Neural cell (in vitro differentiated cells): ENCODE results near the gene SLAMF9.

ENCODE experiments used
- EZH2 ChIP-seq: fragments of 200-600, 300-800 bp; shearing (Covaris generic), sonication (generic); IDR thresholded peaks from 2 replicates; pipeline ENCODE4 v1.6.1; 2014; ENCODE audit warnings: antibody characterized with exemption, low read length, borderline replicate concordance, mild to moderate bottlenecking; ENCODE audit not compliant: insufficient read depth, poor library complexity, severe bottlenecking
- POLR2AphosphoS5 ChIP-seq: IDR thresholded peaks from 2 replicates; pipeline ENCODE4 v1.6.1; 2012
- SMC3 ChIP-seq: fragments of 450-650 bp; conservative IDR thresholded peaks from 2 replicates; pipeline ENCODE4 v1.6.1; 2014; ENCODE audit warnings: antibody characterized with exemption, mild to moderate bottlenecking, moderate library complexity; ENCODE audit not compliant: poor library complexity
- TAF1 ChIP-seq: IDR thresholded peaks from 2 replicates; pipeline ENCODE4 v1.6.1; 2012; ENCODE audit warnings: low read depth
- TF ChIP-seq, protein P1 (sequence below): fragments of 450-650 bp; IDR thresholded peaks from 2 replicates; pipeline ENCODE4 v1.5.1; 2014; ENCODE audit warnings: antibody characterized with exemption, mild to moderate bottlenecking, moderate library complexity; ENCODE audit not compliant: poor library complexity, severe bottlenecking

DNA sequence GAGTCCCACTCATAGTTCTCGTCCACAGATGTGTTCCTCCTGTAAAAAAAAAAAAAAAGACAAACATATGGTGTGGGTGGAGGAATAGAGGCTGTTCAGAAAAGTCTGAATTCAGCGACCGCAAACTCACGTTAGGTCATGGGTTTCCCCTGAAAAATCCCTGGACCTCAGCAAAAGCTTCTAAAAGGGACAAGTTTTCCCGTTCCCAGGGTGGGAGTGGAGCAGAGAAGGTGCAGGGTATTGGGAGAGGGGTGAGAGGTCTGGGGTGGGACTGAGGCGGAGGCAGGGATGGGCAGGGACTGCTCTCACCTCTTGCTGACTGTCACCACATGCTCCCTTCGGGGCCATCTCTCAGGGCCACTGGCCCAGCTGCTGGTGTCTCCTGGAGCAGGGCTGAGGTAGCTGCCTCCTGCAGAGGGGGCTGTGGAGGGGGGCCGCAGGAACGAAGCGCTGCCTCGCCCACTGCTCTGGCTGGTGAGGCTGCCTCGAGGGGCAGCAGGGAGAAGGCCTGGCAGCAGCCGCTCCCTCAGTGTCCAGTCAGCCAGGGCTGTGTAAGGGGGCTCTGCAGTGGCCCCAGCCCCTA is 26.1 kb downstream of the SLAMF9 start:
- TF ChIP-seq, protein P1, sequence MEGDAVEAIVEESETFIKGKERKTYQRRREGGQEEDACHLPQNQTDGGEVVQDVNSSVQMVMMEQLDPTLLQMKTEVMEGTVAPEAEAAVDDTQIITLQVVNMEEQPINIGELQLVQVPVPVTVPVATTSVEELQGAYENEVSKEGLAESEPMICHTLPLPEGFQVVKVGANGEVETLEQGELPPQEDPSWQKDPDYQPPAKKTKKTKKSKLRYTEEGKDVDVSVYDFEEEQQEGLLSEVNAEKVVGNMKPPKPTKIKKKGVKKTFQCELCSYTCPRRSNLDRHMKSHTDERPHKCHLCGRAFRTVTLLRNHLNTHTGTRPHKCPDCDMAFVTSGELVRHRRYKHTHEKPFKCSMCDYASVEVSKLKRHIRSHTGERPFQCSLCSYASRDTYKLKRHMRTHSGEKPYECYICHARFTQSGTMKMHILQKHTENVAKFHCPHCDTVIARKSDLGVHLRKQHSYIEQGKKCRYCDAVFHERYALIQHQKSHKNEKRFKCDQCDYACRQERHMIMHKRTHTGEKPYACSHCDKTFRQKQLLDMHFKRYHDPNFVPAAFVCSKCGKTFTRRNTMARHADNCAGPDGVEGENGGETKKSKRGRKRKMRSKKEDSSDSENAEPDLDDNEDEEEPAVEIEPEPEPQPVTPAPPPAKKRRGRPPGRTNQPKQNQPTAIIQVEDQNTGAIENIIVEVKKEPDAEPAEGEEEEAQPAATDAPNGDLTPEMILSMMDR, result no peak
- TF ChIP-seq SMC3 (no peak), POLR2AphosphoS5 (no peak), TAF1 (no peak), EZH2 (no peak)
